NOMO-1 treated with dmso at 0.1 percent for 144 hours (cell line): Measurements from ENCODE around the gene RTL1.

Experiments
- DNase-seq: peaks from one replicate; lab custom pipeline; 2025; ENCODE audit not compliant: unreplicated experiment; lab: John Stamatoyannopoulos, UW

The RTL1 gene

DNA sequence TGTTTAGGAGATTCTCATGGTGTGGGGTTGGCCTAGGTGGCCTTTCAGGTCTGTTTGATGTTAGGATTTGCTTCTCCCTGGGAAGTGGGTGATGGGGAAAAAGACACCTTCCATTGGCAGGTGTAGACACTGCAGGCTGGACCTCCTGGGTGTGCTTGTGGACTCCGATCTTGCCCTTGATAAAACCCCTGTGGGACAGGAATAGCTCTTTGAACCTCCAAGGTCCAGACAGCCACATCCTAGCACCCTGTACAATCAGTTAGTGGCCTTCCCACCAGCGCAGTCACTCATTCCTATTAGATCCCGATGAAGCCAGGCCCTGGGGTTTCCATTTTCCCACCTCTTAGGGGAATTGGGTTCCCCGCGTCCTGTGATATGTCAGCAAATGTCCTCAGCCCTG, 49.1 kb downstream of the RTL1 start:
- no peak for DNase-seq

DNA sequence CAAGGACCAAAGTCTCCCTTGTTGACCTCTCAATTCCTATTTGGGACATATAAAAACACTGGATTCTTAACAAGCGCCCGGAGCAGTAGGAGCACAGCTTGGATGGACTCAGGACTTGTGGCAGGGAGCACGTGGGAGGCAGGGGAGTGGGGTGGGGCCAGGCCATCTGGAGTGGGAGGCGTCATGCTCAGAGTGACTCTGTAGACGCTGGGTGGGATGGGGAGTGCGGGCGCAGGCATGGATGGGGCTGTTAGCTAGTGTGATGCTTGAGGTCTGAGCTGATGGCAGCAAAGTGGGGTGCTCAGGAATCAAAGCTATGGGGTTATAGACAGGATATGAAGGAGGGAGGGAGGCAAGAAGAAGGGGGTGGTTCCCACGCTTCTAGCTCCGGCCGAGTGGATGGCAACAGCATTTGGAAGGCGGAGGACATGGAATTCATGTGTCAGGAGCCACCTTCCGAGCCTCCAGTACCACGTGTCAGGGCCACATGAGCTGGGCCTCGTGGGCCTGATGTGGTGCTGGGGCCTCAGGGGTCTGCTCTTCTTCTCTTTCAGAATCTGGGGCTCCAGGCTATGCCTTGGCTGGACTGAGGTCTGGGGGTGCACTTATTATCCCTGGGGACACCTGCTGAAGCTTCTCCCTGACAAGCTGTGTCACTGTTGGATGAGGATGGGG, 51.4 kb downstream of the RTL1 start:
- DNase-seq = no peak

DNA sequence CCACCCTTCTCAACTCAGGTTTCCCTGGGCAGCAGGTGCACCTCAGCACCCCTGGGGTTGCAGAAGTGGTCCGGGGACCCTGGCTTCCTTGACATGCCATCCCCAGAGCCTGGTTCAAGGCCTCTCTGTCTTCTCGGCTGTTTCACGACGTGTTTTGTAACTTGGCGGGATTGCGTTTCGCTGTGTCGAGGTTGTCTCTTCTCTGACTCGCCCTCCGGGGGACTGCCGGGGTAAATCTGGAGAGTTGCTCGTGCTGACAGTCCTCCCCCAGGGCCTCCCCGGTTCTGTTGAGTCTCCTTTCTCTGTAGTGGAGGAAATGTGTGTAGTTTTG, 52.0 kb downstream of the RTL1 start:
- no peak for DNase-seq

DNA sequence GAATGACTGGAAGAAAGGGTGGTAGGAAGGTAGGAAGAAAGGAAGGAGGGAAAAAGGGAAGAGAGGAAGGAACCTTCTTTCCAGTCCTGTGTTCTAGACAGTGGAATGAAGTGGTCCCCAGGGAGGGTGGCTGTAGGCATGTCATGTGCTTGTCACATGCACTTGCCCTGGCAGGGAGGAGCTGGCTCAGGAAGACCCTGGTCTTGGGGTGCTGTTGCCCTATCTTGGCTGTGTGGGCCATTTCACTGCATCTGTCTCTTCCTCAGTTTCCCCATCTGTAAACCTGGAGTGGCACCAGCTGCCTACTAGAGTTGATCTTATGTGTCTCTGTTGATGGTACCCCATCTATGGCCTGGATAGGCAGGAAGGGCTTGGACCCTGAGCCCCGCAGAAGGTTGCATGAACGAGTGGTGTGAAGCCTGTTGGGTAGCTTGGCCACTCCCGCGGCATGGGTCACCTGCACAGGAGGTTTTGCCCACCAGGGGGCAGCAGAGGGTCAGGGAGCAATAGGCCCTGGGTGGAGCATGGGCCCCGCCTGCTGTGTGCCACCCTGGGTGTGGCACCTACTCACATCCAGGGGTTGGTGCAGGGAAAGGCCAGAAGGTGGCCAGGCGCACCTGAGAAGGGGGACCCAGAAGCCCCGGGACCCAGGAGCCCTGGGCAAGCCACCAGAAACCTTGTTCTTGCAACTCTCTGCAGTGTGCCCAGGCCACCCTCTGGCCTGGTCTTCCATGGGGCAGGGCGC, 52.5 kb downstream of the RTL1 start:
- peak; percentile 50 for DNase-seq

DNA sequence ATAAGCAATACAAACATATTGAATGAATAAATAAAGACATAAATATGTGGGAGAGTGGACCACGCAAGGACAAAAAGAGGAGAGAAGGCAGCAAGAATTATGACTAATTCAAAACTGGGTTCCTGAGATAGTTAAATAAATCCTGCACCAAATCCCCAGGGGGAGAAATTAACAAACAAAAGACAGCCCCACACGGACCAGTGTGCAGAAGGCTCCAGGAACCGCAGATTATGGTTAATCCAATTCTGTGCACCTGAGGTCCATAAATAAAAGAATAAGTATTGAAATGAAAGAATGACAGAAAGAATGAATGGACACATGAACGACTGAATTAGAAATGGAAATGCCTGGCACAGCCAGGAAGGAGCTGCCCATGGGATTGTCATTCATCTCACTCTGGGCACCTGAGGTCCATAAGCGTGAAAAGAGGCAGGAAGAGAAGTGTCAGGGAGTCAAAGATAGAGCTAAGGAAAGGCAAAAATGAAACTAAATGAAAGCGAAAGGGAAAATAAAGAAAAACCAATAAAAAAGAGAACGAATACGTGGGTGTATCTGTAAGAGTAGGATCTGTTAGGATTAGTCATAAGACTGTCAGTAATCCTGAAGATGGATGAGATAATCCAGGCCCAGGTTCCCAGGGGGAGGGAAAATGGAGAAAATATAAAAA, 54.3 kb downstream of the RTL1 start:
- DNase-seq = peak; percentile 31

DNA sequence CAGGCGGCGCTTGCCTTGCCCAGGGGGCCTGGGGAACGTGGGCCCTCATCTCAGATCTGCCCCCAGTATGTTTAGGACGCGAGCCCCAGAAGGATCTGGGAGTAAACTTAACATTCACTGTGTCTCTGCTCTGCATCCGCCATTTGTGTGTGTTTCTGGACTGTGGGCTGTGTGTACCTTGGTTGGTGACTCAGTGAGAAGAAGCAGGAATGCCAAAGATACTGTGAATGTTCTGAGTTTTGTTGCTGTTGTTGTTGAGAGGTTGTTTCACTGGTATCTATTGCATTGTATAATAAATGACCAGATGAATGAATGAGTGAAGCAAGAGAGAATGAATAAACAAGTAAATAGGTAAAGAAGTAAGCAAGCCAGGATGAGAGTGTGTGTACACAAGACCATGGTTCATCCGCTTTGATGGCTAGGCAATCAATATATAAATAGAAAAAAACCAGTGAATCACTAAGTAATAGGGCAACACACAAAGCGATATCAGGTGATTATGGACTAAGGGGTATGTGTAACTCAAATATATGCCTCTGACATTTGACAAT, 57.1 kb downstream of the RTL1 start:
- no peak for DNase-seq

DNA sequence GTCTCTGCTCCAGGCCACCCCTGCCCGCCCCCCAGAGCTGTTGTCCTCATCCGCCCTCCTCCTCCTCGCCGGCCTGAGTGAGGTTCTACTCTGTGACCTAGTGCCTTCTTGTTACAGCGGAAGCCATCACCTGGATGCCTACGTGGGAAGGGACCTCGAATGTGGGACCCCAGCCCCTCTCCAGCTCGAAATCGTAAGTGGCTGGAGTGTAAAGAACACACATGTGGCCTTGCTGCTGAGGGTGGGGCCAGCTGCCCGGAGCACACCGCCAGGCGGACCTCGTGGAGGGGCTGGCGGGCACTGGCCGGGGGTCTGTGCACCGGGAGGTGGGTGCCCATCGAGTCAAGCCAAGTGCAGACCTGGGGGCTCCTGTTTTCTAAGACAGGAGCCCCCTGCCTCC, 58.2 kb downstream of the RTL1 start:
- no peak for DNase-seq

DNA sequence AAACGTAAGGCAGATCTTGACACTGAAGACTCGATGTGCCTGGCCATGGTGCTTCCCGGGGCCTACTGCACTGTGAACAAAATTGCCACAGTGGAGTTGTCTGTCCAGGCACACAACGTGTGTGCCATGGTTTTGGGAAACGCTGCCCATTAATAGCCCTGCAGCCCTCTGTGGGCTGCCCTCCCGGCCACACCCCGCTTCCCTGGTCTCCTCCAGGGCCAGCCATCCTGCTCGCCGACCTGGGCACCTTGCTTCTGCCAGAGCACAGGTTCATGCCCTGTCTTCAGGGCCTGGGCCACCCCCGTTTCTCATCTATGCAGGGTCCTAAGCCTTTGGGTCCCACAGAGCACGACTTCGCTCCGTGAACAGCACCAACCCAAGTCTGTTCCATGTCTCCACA, 58.7 kb downstream of the RTL1 start:
- no peak for DNase-seq

DNA sequence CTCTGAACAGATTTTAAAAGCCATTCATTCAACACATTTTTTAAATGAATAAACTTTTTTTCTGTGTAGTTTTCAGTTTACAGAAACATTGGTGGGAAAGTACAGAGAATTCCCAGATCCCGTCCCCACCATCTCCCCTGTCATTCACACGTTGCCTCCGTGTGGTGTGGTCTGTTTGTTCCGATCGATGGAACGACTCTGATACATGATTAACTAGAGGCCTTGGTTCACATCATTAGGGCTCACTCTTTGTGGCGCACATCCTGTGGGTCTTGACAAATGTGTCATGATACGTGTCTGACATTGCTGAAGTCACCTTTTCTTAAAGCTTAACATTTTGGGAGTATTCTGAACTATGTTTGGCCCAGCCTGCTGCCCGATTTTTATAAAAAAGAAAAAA, 59.1 kb downstream of the RTL1 start:
- DNase-seq = no peak

DNA sequence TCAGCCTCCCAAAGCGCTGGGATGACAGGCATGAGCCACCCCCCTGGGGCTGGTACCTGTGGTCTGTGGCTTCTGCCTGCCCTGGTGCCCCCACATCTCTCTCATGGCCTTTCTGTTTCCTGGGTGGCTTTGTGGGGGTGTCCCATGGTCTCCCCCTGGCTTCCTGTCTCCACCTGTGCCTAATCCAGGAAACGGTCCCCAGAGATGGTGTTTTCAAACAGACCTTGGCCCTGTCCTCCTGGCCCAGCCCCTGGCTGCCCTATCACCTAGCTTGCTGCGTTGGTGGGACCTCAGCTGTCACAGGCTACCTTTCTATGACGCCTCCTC, 59.5 kb downstream of the RTL1 start:
- DNase-seq = no peak

DNA sequence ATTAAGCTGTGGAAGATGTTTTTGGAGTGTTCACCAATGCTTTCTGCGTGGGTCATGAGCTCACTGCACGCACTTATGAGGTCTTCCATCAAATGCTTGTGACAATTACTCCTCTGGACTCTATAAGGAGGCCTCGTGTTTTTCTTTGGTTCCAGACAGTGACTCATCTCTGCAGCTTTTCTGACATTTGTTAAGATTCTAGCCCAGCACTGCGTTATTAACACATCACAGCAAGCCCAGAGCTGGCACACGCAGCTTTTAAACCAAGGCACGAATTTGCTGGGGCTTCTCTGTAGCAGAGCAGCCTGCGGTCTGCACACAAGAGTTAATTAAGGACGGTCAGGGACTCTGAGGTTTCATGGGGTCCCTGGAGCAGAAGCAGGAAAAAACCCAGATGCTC, 60.7 kb downstream of the RTL1 start:
- no peak for DNase-seq

DNA sequence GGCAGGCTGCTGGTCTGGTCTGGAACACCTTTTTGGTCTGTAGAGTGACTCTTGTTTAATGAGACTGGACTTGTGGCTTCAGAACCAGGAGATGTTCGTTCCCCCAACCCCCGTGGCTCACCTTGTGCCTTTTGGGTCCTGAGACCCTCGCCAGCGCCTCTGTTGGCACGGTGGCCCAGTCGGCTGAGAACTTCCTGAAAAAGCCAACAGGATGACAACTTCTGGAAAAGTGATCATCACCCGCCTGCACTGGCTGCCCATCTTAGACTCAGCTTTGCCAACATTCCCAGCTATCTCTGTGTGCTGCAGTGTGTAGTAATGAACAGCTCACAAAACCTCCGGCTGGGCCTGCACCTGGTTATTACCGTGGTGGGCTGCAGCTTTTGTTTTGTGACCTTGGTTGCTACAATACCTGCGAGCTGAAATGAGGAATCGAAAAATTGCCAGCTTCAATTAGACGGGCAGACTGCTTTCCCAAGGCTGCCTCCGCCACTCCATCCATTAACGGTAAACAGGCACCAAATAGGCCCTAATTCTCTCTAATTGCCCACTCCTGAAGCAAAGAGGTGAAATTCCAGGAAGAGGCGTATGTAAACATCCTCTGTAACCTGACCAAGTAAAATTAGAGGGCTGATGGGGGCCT, 61.6 kb downstream of the RTL1 start:
- DNase-seq = no peak

DNA sequence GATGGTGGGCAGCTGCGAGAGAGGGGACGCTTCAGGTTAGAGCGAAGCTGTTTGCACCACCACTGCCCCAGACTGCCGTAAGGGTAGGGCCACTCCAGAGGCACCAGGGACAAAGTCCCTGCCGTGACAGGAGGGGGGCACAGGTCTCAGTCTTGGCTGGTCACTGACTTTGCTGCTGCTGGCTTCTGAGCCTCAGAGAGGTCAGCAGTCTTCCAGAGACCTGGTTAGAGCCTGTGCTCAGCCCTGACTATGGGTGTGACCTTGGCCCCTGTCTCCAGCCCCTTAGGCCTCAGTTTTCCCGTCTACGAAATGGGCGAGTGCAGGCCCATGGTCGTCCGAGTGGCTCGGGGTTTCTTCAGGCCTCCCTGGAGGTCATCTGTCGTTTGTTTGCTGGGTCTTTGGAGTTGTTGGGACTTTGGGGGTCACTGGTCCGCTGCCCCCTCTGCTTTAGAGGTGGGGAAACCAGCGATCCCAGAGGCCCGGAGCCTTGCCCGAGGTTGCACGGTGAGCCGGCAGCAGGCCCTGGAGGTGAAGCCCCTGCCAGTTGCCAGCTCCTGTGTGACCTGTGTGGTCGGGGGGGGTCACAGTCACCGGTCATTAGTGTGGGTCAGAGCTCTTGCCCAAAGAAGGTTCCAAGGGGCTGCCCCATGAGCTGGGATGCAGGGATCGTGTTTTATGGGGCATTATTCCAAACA, 62.3 kb downstream of the RTL1 start:
- DNase-seq = no peak

DNA sequence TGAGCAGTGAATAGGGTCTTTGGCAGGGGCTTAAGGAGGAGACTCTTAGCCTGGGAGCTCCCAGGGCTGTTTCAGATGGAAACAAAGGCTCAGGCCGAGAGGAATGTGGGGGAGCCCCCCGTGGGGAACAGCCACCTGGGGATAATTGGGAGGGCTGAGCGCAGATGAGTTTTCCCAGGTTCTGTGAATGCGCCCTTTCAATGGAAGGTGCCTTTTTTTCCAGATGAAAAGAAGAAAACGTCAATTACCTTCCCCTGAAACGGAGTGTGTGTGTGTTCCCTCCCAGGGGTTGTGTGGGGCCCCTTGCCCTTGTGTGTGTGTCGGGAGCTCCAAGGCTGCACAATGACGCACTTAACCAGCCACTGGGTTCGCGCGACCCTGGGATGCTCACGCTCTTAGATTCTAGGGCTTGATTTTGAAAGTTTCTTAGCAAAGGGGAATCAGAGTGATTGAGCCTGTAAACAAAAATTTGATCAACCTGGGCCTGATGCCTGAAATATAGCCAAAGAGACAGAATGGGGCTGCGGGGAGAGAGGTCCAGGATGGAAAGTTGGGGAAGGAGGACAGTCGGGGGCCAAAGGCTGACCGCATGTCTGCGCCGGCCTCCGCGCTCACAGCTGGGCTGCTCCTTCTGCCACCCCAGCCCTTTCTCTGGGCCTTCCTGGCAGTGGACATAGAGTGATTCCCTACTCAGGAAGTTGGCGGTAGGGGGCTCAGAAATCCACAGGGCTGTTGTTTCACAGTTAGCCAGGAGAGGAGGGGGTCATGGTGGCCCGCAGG, 63.0 kb downstream of the RTL1 start:
- no peak for DNase-seq

DNA sequence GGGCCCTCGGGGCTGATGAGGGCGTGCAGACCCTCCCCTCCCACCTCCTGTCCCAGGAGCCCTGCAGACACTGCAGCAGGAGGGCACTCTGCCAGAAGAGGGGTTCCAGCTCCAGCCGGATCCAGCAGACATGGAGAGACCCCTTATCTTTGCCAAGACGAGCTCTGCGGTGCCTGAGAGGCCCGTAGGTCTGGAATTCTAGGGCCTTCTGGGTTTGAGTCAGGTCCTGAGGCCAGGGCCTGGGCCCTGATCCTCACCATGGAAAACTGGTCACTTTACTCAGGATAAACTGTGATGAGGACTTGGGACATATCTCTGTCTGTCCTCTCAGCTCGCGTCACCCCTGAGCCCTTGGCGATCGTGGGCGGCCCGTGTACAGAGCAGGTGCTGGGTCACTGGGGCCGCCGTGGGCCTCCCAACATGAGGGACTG, 63.8 kb downstream of the RTL1 start:
- DNase-seq = no peak

DNA sequence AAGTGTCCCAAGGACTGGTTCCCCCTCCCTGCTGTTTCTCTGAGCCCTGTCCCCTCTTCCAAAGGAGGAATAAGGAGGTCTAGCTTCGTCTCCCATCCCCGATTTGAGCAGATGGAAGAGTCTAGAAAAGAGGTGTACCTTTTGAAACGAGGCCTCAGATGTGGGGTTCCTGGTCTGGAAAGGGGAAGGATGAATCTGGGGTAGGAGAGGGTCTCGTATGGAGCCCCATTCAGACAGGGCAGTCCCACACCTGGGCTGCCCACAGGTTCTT, 64.3 kb downstream of the RTL1 start:
- no peak for DNase-seq

DNA sequence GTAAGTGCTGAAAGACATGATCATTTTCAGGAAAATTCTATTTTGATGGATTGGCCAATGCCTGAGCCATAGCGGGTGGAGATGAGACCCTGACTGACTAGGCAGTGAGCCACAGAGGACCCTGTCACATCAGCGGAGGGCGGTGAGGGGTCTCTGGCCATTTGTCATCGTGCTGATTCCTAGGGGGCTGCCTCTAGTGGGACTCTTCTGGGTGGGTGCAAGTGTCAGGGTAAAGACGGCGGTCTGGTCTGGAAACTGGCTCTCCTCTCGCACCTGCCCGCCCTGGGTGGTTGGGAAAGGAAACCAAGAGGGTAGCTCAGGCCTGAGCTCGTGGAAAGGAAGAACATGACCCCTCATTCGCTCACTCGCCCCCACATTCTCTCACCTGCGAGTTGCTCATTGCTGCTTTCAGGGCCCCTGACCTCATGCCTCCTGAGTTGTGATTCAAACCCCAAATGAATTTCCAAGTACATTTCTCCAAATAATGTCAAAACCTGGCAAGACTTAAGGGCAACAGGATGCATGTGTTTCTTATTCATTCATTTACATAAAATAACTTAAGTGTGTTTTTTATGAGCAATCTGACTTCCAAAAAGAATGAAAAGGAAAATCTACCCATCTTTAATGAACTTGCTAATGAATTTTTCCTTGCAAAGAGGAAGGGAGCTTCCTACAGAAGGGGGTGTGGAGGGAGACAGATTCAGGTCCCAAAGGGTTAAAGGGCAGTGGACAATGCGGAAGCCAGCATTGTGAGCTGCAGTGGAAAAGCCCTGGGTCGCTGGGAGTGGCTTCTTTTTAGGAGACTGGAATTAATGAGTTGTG, 64.8 kb downstream of the RTL1 start:
- no peak for DNase-seq

DNA sequence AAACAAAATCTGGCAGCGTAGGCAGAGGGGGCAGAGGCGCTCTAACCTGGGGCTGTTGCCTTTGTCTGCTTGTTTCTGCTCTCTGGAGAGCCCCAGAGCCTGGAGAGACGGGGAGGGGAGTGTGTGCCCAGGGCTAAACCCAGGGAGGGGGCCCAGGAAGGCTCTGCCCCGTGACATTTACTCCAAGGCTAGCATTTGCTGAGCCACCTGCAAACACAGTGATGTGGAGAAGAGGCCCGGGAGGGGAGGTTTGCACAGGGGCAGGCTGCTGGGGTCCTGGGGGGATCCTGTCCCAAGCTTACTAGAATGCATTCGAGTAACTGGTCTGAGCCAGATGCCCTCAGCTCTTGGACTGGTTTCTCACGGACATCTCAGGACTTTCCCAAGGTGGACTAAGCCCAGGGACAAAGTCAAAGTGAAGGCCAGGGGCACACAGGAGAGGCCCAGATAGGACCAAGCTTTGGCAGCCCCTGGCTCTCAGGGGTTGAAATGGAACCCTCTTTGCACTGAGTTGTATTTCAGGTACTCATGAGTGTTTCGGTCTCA, 65.6 kb downstream of the RTL1 start:
- no peak for DNase-seq

DNA sequence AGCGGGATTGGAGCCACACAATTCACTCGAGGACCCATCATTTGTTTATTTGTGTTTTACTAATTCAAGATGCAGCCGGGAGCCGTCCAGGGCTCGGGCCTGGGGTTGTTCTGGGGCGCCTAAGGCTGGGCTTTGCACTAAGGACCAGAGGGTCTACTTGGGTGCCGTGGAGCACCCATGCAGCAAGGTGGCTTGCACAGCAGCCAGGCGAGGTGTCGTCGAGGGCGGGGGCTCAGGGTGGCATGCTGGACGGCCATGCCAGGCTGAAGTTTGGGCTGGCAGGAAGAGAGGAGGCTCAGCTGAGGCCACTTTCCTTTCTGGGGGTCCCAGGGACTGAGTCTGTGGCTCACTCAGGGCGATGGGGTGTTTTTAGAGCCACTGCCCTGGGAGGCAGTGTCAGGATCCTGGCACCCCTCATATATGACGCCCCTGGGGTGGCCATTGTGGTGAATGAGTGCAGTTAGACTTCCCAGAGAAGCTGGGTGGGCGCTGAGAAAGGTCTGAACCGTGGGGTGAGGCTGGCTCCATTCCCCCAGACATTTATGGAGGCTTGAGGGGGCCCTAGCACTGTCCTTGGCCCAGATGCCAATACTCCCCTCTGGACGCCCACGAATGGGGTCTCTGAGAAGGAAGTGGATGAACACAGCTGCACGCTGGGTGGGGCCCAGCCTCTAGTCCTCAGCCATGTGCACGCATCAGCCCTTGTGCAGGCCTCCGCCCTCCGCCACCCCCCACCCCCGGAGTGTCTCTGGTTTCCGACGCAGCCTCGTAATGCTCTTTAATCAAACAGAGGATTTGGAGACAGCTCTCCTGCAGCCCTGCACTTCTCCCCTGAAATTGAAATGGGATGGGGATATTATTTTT, 66.3 kb downstream of the RTL1 start:
- DNase-seq = no peak
